Endothelial cell of umbilical vein (primary cell): Measurements from ENCODE around the gene SBDS. TPM values are rescaled to one million over a fixed set of nuclear protein-coding genes. Genes with fewer than 3 reads are reported as not detected.

ENCODE experiments used
- BruUV-seq: library from RNA; stranded (reverse); fragments of 400-500 nt; replicated peaks from 2 replicates; lab custom pipeline; 2021; lab: Mats Ljungman, UMichigan
- CTCF ChIA-PET: fragments of 300-600, 350-600 bp; sonication (Branson Sonifier 250); formaldehyde crosslinking; loops from one replicate; lab custom pipeline; 2021; ENCODE audit warnings: antibody characterized with exemption, inconsistent platforms; lab: Charles Lee
- POLR2A ChIA-PET: fragments of 300-600, 350-600 bp; sonication (Branson Sonifier 250); formaldehyde crosslinking; loops from one replicate; lab custom pipeline; 2021; ENCODE audit warnings: antibody characterized with exemption, inconsistent platforms; lab: Charles Lee
- DNase-seq: peaks from one replicate; pipeline ENCODE4 v3.0.0-alpha.2; 2011; ENCODE audit warnings: low read depth, low spot score
- FAIRE-seq: peaks from 2 replicates; lab custom pipeline; 2011; peaks lifted over from hg19 to GRCh38; lab: Jason Lieb, UNC
- H2AFZ ChIP-seq: 2 replicates; pipeline ENCODE4 v1.6.0; 2012; ENCODE audit warnings: low read depth, low read length, control low read depth, inconsistent platforms
- H3K27ac ChIP-seq: 2 replicates; pipeline ENCODE4 v1.5.1; 2011; ENCODE audit warnings: low read depth, mild to moderate bottlenecking, control low read depth, low read length, moderate library complexity; ENCODE audit not compliant: insufficient read depth
- H3K27me3 ChIP-seq, 2 experiments: 2 replicates each; pipeline versions ENCODE4 v1.6.0 to v1.6.1; 2011; ENCODE audit warnings: low read length in 2 of 2, mixed read lengths in 1 of 2; ENCODE audit not compliant: control insufficient read depth in 2 of 2, insufficient read depth in 2 of 2
- H3K36me3 ChIP-seq, 2 experiments: 2 replicates in 1 of 2; 3 replicates in 1 of 2; pipeline ENCODE4 v1.5.1; 2011; ENCODE audit warnings: low read length in 2 of 2, mild to moderate bottlenecking in 1 of 2, moderate library complexity in 1 of 2; ENCODE audit not compliant: control insufficient read depth in 2 of 2, insufficient read depth in 2 of 2; ENCODE audit errors: extremely low read depth in 1 of 2
- H3K4me1 ChIP-seq: 3 replicates; pipeline ENCODE4 v1.5.1; 2011; ENCODE audit warnings: mild to moderate bottlenecking, low read length; ENCODE audit not compliant: control insufficient read depth, insufficient read depth; ENCODE audit errors: extremely low read depth
- H3K4me2 ChIP-seq: 2 replicates; pipeline ENCODE4 v1.6.1; 2011; ENCODE audit warnings: low read length, control low read depth, mixed read lengths; ENCODE audit not compliant: insufficient read depth
- H3K4me3 ChIP-seq, 3 experiments: fragments of 200-600 bp in 1 of 3; sonication (generic), shearing (Covaris generic) in 1 of 3; replicated peaks in 1 of 3; 2 replicates each; pipeline ENCODE4 v1.5.1; 2011 to 2016; ENCODE audit warnings: control low read depth in 3 of 3, low read length in 3 of 3, mild to moderate bottlenecking in 2 of 3, inconsistent platforms in 1 of 3, low read depth in 1 of 3, moderate library complexity in 1 of 3; ENCODE audit not compliant: insufficient read depth in 1 of 3
- H3K79me2 ChIP-seq: 2 replicates; pipeline ENCODE4 v1.6.0; 2012; ENCODE audit warnings: low read length, inconsistent platforms; ENCODE audit not compliant: control insufficient read depth, insufficient read depth
- H3K9ac ChIP-seq: replicated peaks from 2 replicates; pipeline ENCODE3; 2011; ENCODE audit warnings: low read length, control low read depth; ENCODE audit not compliant: insufficient read depth; ENCODE audit errors: extremely low read depth
- H3K9me1 ChIP-seq: replicated peaks from 3 replicates; pipeline ENCODE4 v1.6.0; 2011; ENCODE audit warnings: mild to moderate bottlenecking, low read length; ENCODE audit not compliant: control insufficient read depth, insufficient read depth; ENCODE audit errors: extremely low read depth
- H3K9me3 ChIP-seq: replicated peaks from 2 replicates; pipeline ENCODE4 v1.5.1; 2012; ENCODE audit warnings: low read length, inconsistent platforms; ENCODE audit not compliant: control insufficient read depth, insufficient read depth
- H4K20me1 ChIP-seq: replicated peaks from 2 replicates; pipeline ENCODE3; 2011; ENCODE audit warnings: mild to moderate bottlenecking, low read length; ENCODE audit not compliant: control insufficient read depth, insufficient read depth; ENCODE audit errors: extremely low read depth
- CTCF ChIP-seq, 2 donors: IDR thresholded peaks; 1 replicate in 1 of 2; 2 replicates in 1 of 2; pipeline ENCODE4 v1.5.1; 2011; ENCODE audit warnings: low read length in 2 of 2, mild to moderate bottlenecking in 2 of 2, moderate library complexity in 2 of 2, control low read depth in 1 of 2, inconsistent platforms in 1 of 2, low read depth in 1 of 2; ENCODE audit not compliant: insufficient read depth in 1 of 2; ENCODE audit errors: extremely low read depth in 1 of 2
- EZH2 ChIP-seq: IDR thresholded peaks from 2 replicates; pipeline ENCODE4 v1.6.1; 2012; ENCODE audit warnings: borderline replicate concordance, low read depth, mild to moderate bottlenecking, moderate library complexity, low read length, inconsistent platforms; ENCODE audit not compliant: severe bottlenecking
- FOS ChIP-seq: IDR thresholded peaks from 2 replicates; pipeline ENCODE4 v1.6.1; 2011; ENCODE audit warnings: mild to moderate bottlenecking, low read length, moderate library complexity, borderline replicate concordance; ENCODE audit not compliant: insufficient read depth
- GATA2 ChIP-seq: IDR thresholded peaks from 2 replicates; pipeline ENCODE4 v1.7.0; 2011; ENCODE audit warnings: low read depth, mild to moderate bottlenecking, moderate library complexity, mixed read lengths, low read length; ENCODE audit not compliant: insufficient read length, insufficient read depth
- JUN ChIP-seq: IDR thresholded peaks from 2 replicates; pipeline ENCODE4 v1.6.1; 2011; ENCODE audit warnings: borderline replicate concordance, low read depth; ENCODE audit not compliant: insufficient read length, insufficient read depth
- MYC ChIP-seq: IDR thresholded peaks from one replicate; pipeline ENCODE4 v1.6.1; 2011; ENCODE audit warnings: mild to moderate bottlenecking, low read depth, low read length
- POLR2A ChIP-seq: IDR thresholded peaks from 2 replicates; pipeline ENCODE4 v1.6.1; 2012; ENCODE audit warnings: low read depth, mild to moderate bottlenecking, control low read depth, low read length
- POLR2AphosphoS5 ChIP-seq: IDR thresholded peaks from 2 replicates; pipeline ENCODE4 v1.6.1; 2012; ENCODE audit warnings: low read depth, mild to moderate bottlenecking, control low read depth, low read length, moderate library complexity; ENCODE audit not compliant: insufficient read depth
- dilution Hi-C: fragments of 300-500 bp; cut with MboI; formaldehyde crosslinking; loops from one replicate; pipeline ENCODE4 v1.15.0; 2019; ENCODE audit warnings: low sequenced_read_pairs; ENCODE audit not compliant: extremely low pct_ligation_motif_present
- intact Hi-C: fragments of 100-400 bp; cut with micrococcal nuclease; formaldehyde crosslinking; loops from one replicate; pipeline ENCODE4 v1.10.0; 2022
- polyA plus RNA-seq, 4 experiments: library from polyadenylated mRNA; depleted of rRNA in 3 of 4; stranded (reverse) in 3 of 4; unstranded in 1 of 4; fragments of >200 nt; gene quantifications; 2 replicates each; pipeline versions ENCODE4 v1.2.1 to v1.2.3, GENCODE V29; 2011 to 2012; ENCODE audit warnings: missing spikeins in 1 of 4
- total RNA-seq: library from RNA; stranded (reverse); gene quantifications from 2 replicates; pipeline ENCODE4 v1.2.3, GENCODE V29; 2021
- TF ChIP-seq, protein P1 (sequence below): IDR thresholded peaks from 2 replicates; pipeline ENCODE4 v1.6.1; 2011; ENCODE audit not compliant: insufficient read depth, insufficient read length

The SBDS gene
- total and polyA plus RNA-seq, 2 donors (not counting 3 experiments of a cell fraction or from before 2014, with no cell fraction given) = 30.7 to 86.5 TPM

- dilution Hi-C loops = no loop called here
- POLR2A ChIA-PET = no interaction called here
- peak overlapping the region; percentile 32 for H3K27ac ChIP-seq
Observed at GRCh38 chr7:66950763-66951162, 44.6 kb downstream of the SBDS start.

GRCh38 chr7:66950311-66950710 lies 45.1 kb downstream of the SBDS start:
- TF ChIP-seq CTCF (IDR thresholded peaks at IDR 0.05; ENCODE audit: extremely low read depth in 1 of 2, insufficient read depth in 1 of 2, low read depth in 1 of 2, low read length in 2 of 2) = no peak
- TF ChIP-seq JUN = no peak
- TF ChIP-seq GATA2 = peak; percentile 19
- TF ChIP-seq FOS = peak; percentile 46
- TF ChIP-seq POLR2A = no peak
- TF ChIP-seq, protein P1, sequence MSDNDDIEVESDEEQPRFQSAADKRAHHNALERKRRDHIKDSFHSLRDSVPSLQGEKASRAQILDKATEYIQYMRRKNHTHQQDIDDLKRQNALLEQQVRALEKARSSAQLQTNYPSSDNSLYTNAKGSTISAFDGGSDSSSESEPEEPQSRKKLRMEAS = no peak
- TF ChIP-seq EZH2 = no peak
- TF ChIP-seq POLR2AphosphoS5 = peak; percentile 35
- TF ChIP-seq MYC = no peak
- peak overlapping the region; percentile 32 for H3K27ac ChIP-seq
- H2AFZ ChIP-seq = no peak overlapping the region
- DNase-seq (peak; percentile 70), FAIRE-seq (peak; percentile 95)
- dilution Hi-C loops = no loop called here
- H3K36me3 ChIP-seq = peaks cover 12 to 18% of the 10 kb centered on the region in 2 experiments
- BruUV-seq = no TSS peak
- ChIA-PET POLR2A (interaction anchor here (0.5 kb wide), 1 partner anchor 841 kb away, joined by 5 read pairs; no protein-coding TSS in a partner anchor), CTCF (interaction anchor here (0.9 to 1.2 kb wide), 2 partner anchors 28 to 393 kb away, joined by 3 to 4 read pairs; no protein-coding TSS in a partner anchor)
- H3K4me3 ChIP-seq = no peak overlapping the region
- peak overlapping the region; percentile 20 for H3K9ac ChIP-seq
- no peaks in the 10 kb centered on the region for H3K9me1 ChIP-seq
- H3K27me3 ChIP-seq = no peaks in the 10 kb centered on the region
- no peaks in the 10 kb centered on the region for H3K9me3 ChIP-seq
- peaks cover 47% of the 10 kb centered on the region for H3K4me1 ChIP-seq
- H3K4me2 ChIP-seq = peak overlapping the region; percentile 35
- no peaks in the 10 kb centered on the region for H4K20me1 ChIP-seq
- peaks cover 7% of the 10 kb centered on the region for H3K79me2 ChIP-seq
- intact Hi-C loops = loop anchor here (1.0 to 2.0 kb wide), 2 partner anchors 44 to 113 kb away; partner anchors contain the start of gene SBDS

More at GRCh38 chr7:66950763-66951162, 44.6 kb downstream of the SBDS start:
- Histone ChIP-seq H3K9ac (peak overlapping the region; percentile 20), H4K20me1 (no peaks in the 10 kb centered on the region), H3K4me2 (no peak overlapping the region), H3K27me3 (no peaks in the 10 kb centered on the region), H3K4me3 (no peak overlapping the region), H3K9me3 (no peaks in the 10 kb centered on the region), H2AFZ (no peak overlapping the region), H3K4me1 (peaks cover 47% of the 10 kb centered on the region), H3K79me2 (peaks cover 7% of the 10 kb centered on the region), H3K9me1 (no peaks in the 10 kb centered on the region), H3K36me3 (peaks cover 17 to 23% of the 10 kb centered on the region in 2 experiments)
- no peak for TF ChIP-seq GATA2
- TF ChIP-seq MYC = peak; percentile 49
- TF ChIP-seq EZH2 = no peak
- TF ChIP-seq JUN = peak; percentile 22
- TF ChIP-seq POLR2A = no peak
- TF ChIP-seq, protein P1 = peak; percentile 95
- FAIRE-seq (no peak), DNase-seq (peak; percentile 7)
- BruUV-seq = no TSS peak
- intact Hi-C loops = loop anchor here (1.0 to 2.0 kb wide), 2 partner anchors 44 to 113 kb away; partner anchors contain the start of gene SBDS
- CTCF ChIA-PET = interaction anchor here (0.6 to 1.2 kb wide), 3 partner anchors 29 to 393 kb away, joined by 3 to 4 read pairs (median 3); no protein-coding TSS in a partner anchor
